Prostate gland (tissue), 2 donors: ENCODE data around the gene CCNL2.

Experiments used
- POLR2A ChIP-seq: fragments of 450-650 bp; IDR thresholded peaks from one replicate; pipeline ENCODE4 v1.6.1; 2016; ENCODE audit warnings: antibody characterized with exemption, mild to moderate bottlenecking
- POLR2AphosphoS5 ChIP-seq: sonication (generic); formaldehyde crosslinking; IDR thresholded peaks from one replicate; pipeline ENCODE4 v1.6.1; 2017; ENCODE audit warnings: antibody characterized with exemption
- TF ChIP-seq, protein P1 (sequence below), 4 experiments: fragments of 200-600 bp in 2 of 4; fragments of 450-650 bp in 2 of 4; sonication (generic) in 2 of 4; IDR thresholded peaks; 1 replicate in 3 of 4; 2 replicates in 1 of 4; pipeline ENCODE4 v1.5.1; 2016 to 2019; ENCODE audit warnings: antibody characterized with exemption in 4 of 4, mild to moderate bottlenecking in 2 of 4, moderate library complexity in 2 of 4

GRCh38 chr1:1419813-1420653, 20.9 kb upstream of the CCNL2 start:
- TF ChIP-seq, protein P1, sequence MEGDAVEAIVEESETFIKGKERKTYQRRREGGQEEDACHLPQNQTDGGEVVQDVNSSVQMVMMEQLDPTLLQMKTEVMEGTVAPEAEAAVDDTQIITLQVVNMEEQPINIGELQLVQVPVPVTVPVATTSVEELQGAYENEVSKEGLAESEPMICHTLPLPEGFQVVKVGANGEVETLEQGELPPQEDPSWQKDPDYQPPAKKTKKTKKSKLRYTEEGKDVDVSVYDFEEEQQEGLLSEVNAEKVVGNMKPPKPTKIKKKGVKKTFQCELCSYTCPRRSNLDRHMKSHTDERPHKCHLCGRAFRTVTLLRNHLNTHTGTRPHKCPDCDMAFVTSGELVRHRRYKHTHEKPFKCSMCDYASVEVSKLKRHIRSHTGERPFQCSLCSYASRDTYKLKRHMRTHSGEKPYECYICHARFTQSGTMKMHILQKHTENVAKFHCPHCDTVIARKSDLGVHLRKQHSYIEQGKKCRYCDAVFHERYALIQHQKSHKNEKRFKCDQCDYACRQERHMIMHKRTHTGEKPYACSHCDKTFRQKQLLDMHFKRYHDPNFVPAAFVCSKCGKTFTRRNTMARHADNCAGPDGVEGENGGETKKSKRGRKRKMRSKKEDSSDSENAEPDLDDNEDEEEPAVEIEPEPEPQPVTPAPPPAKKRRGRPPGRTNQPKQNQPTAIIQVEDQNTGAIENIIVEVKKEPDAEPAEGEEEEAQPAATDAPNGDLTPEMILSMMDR (IDR thresholded peaks at IDR 0.05) = peak in 1 of 4 experiments; percentile 9
- TF ChIP-seq POLR2A (no peak), POLR2AphosphoS5 (no peak)
